ENCODE results near the gene TENT4B. TPM values are rescaled to one million over a fixed set of nuclear protein-coding genes. Genes with fewer than 3 reads are reported as not detected.

Gene TENT4B
- total RNA-seq, 4 donors from 2014 or later, result 5.9 to 24.7 (median 12.7) TPM

DNA sequence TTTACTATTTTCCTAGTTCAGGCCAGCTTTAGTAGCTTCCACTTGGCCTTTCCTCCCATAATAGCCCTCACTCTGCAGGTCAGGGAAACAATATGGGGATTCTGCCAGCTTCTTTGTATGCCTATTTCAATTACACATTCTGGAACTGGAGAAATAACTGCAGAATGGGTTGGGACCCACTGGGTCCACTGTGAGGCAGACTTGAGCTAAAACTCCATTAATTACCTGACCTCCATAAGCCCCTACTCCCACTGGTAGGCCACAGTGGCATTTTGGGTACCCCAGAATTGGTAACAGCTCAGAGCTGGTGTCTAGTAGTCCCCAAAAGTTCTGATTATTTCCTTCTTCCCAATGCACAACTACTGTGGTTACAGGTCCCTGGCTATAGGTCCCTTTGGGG is 16.7 kb upstream of the TENT4B start:
- intact Hi-C loops (cut with DNase I; ENCODE audit: low total_unique reads), result no loop called here
- no peaks in the 10 kb centered on the region for H3K36me3 ChIP-seq
- TF ChIP-seq POLR2A (IDR thresholded peaks at IDR 0.05) (no peak), CTCF (IDR thresholded peaks at IDR 0.05) (no peak)
- no peaks in the 10 kb centered on the region for H3K27me3 ChIP-seq
- no peaks in the 10 kb centered on the region for H3K9me3 ChIP-seq
- no peak overlapping the region for H3K4me3 ChIP-seq
- H3K4me1 ChIP-seq, result no peaks in the 10 kb centered on the region
- no peak for DNase-seq
- H3K27ac ChIP-seq, result no peak overlapping the region

GRCh38 chr16:50137268-50137667 is 15.8 kb upstream of the TENT4B start:
- no peak overlapping the region for H3K4me3 ChIP-seq
- H3K4me1 ChIP-seq, result no peaks in the 10 kb centered on the region
- DNase-seq, result no peak
- no peaks in the 10 kb centered on the region for H3K27me3 ChIP-seq
- TF ChIP-seq CTCF (IDR thresholded peaks at IDR 0.05) (no peak), POLR2A (IDR thresholded peaks at IDR 0.05) (no peak)
- H3K36me3 ChIP-seq, result no peaks in the 10 kb centered on the region
- no peaks in the 10 kb centered on the region for H3K9me3 ChIP-seq
- intact Hi-C loops (cut with DNase I; ENCODE audit: low total_unique reads), result no loop called here
- no peak overlapping the region for H3K27ac ChIP-seq

- intact Hi-C loops (cut with DNase I; ENCODE audit: low total_unique reads), result no loop called here
- no peak overlapping the region for H3K4me3 ChIP-seq
These were observed 13.5 kb upstream of the TENT4B start for GRCh38 chr16:50139580-50139979.

DNA sequence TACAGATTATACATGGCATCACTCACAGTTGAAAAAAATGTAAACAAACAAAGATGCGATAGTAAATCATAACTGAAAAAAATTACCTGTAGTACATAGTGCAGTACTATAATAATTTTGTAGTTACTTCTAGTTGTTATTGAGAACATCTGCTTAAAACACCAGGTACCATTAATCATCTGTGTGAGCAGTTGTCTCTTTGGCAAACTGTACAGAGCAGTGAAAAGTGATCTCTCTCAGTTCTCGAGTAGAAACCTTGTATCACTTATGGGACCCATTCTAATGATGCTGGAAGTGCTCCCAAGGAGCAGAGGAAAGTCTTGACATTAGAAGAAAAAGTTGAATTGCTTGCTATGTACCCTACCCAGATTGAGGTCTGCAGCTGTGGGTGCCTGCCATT is 8.9 kb upstream of the TENT4B start:
- no peak overlapping the region for H3K27ac ChIP-seq
- H3K4me3 ChIP-seq, result no peak overlapping the region
- no peaks in the 10 kb centered on the region for H3K4me1 ChIP-seq
- H3K27me3 ChIP-seq, result no peaks in the 10 kb centered on the region
- no peaks in the 10 kb centered on the region for H3K36me3 ChIP-seq
- no peaks in the 10 kb centered on the region for H3K9me3 ChIP-seq
- intact Hi-C loops (cut with DNase I; ENCODE audit: low total_unique reads), result no loop called here
- DNase-seq, result no peak
- no peak for TF ChIP-seq POLR2A (IDR thresholded peaks at IDR 0.05)
- no peak for TF ChIP-seq CTCF (IDR thresholded peaks at IDR 0.05)

More at GRCh38 chr16:50139580-50139979, 13.5 kb upstream of the TENT4B start:
- TF ChIP-seq POLR2A (IDR thresholded peaks at IDR 0.05) (no peak), CTCF (IDR thresholded peaks at IDR 0.05) (no peak)
- Histone ChIP-seq H3K36me3 (no peaks in the 10 kb centered on the region), H3K9me3 (no peaks in the 10 kb centered on the region), H3K27ac (no peak overlapping the region), H3K27me3 (no peaks in the 10 kb centered on the region), H3K4me1 (no peaks in the 10 kb centered on the region)
- no peak for DNase-seq

GRCh38 chr16:50146479-50147435 is 6.3 kb upstream of the TENT4B start:
- intact Hi-C loops (cut with DNase I; ENCODE audit: low total_unique reads), result no loop called here
- Histone ChIP-seq H3K4me3 (no peak overlapping the region), H3K27me3 (no peaks in the 10 kb centered on the region), H3K27ac (no peak overlapping the region), H3K4me1 (no peaks in the 10 kb centered on the region), H3K9me3 (no peaks in the 10 kb centered on the region), H3K36me3 (no peaks in the 10 kb centered on the region)
- TF ChIP-seq POLR2A (IDR thresholded peaks at IDR 0.05), result no peak
- no peak for TF ChIP-seq CTCF (IDR thresholded peaks at IDR 0.05)
- DNase-seq, result no peak
